Endodermal cell (in vitro differentiated cells): ENCODE results near the gene PLPP4. TPM values are rescaled to one million over a fixed set of nuclear protein-coding genes. Genes with fewer than 3 reads are reported as not detected.

Source experiments
- DNase-seq: peaks from one replicate; pipeline ENCODE4 v3.0.0-alpha.2; 2017
- H3K27ac ChIP-seq: 2 replicates; pipeline ENCODE4 v1.5.1; 2013; ENCODE audit warnings: mild to moderate bottlenecking, low read depth, low read length, moderate library complexity
- H3K27me3 ChIP-seq: 2 replicates; pipeline ENCODE4 v1.6.1; 2013; ENCODE audit warnings: mild to moderate bottlenecking, low read length, moderate library complexity; ENCODE audit not compliant: insufficient read depth, control insufficient read depth, poor library complexity, severe bottlenecking
- H3K36me3 ChIP-seq: 2 replicates; pipeline ENCODE4 v1.7.0; 2013; ENCODE audit warnings: mild to moderate bottlenecking, low read length, moderate library complexity; ENCODE audit not compliant: control insufficient read depth, insufficient read depth
- H3K4me1 ChIP-seq: one replicate; pipeline ENCODE4 v1.7.0; 2013; ENCODE audit warnings: low read length; ENCODE audit not compliant: control insufficient read depth, insufficient read depth
- H3K4me3 ChIP-seq: 2 replicates; pipeline ENCODE4 v1.5.1; 2013; ENCODE audit warnings: mild to moderate bottlenecking, low read length, moderate library complexity
- H3K9ac ChIP-seq: 2 replicates; pipeline ENCODE4 v1.6.1; 2013; ENCODE audit warnings: mild to moderate bottlenecking, low read length, moderate library complexity; ENCODE audit not compliant: poor library complexity, severe bottlenecking; ENCODE audit errors: extremely low read depth
- H3K9me3 ChIP-seq: 2 replicates; pipeline ENCODE4 v1.6.1; 2013; ENCODE audit warnings: mild to moderate bottlenecking, low read length, moderate library complexity; ENCODE audit not compliant: control insufficient read depth
- H3K27ac Mint-ChIP-seq: 2 replicates; pipeline ENCODE4 v1.8.0; 2020; ENCODE audit warnings: mixed read lengths
- H3K27me3 Mint-ChIP-seq: 2 replicates; pipeline ENCODE4 v1.8.0; 2021; ENCODE audit warnings: mild to moderate bottlenecking, mixed read lengths; ENCODE audit not compliant: insufficient read depth
- H3K36me3 Mint-ChIP-seq: 2 replicates; pipeline ENCODE4 v1.8.0; 2020; ENCODE audit warnings: low read depth, mixed read lengths
- H3K4me1 Mint-ChIP-seq: 2 replicates; pipeline ENCODE4 v1.8.0; 2020; ENCODE audit warnings: mixed read lengths
- H3K4me3 Mint-ChIP-seq: 2 replicates; pipeline ENCODE4 v1.8.0; 2020; ENCODE audit warnings: mild to moderate bottlenecking, moderate library complexity, mixed read lengths
- H3K9me3 Mint-ChIP-seq: 2 replicates; pipeline ENCODE4 v1.8.0; 2020; ENCODE audit warnings: mild to moderate bottlenecking, mixed read lengths
- CTCF ChIP-seq: fragments of 200-600 bp; sonication (generic); conservative IDR thresholded peaks from 2 replicates; pipeline ENCODE4 v1.5.0; 2021; ENCODE audit warnings: antibody characterized with exemption, mild to moderate bottlenecking
- WGBS, 2 experiments: methylation state at CpG; one replicate each; pipeline versions ENCODE4 v1.1.5 to v1.1.7; 2013; ENCODE audit warnings: missing lambda C conversion rate in 2 of 2, mixed read lengths in 1 of 2; ENCODE audit not compliant: insufficient coverage in 1 of 2, insufficient read length in 1 of 2; 5-methylcytosine and 5-hydroxymethylcytosine counted together
- total RNA-seq, 2 donors: library from RNA; stranded (reverse); fragmentation: NEBNext Ultra II Directional in 1 of 2; extraction: Animal tissue kit (Norgen Biotek cat#: 25700) in 1 of 2; gene quantifications; 2 replicates in 1 of 2; 3 replicates in 1 of 2; pipeline ENCODE4 v1.2.1, GENCODE V29; 2021

PLPP4 gene
- total RNA-seq, 2 donors from 2014 or later = 8.7 to 14.4 TPM

DNA sequence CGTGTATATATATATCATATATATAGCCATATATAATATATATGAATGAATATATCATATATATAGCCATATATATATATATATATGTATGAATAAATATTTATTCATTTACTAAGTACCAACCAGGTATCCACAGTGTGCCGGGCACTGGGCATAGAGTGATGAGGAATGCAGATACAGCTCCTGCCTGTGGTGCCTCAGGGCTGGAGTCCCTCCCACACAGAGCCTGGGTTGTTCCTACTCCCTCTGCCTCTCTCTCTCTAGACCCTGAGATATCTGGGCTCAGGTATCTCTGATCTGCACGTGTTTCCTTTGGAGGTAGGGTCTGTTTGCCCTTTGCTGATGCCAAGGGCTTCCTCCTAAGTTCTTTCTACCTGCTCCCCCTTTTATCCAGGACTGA lies 1.4 kb upstream of the PLPP4 start:
- Mint-ChIP-seq H3K4me1 (peaks cover 27% of the 10 kb centered on the region), H3K9me3 (no peaks in the 10 kb centered on the region), H3K4me3 (peak overlapping the region; percentile 70), H3K36me3 (no peaks in the 10 kb centered on the region), H3K27ac (no peak overlapping the region), H3K27me3 (peaks cover 65% of the 10 kb centered on the region)
- Histone ChIP-seq H3K36me3 (no peaks in the 10 kb centered on the region), H3K9me3 (no peaks in the 10 kb centered on the region), H3K27me3 (peaks cover 41% of the 10 kb centered on the region), H3K4me3 (peak overlapping the region; percentile 70), H3K4me1 (peaks cover 15% of the 10 kb centered on the region), H3K9ac (no peak overlapping the region), H3K27ac (no peak overlapping the region)
- WGBS, 2 experiments = 82 to 100% methylated on average over 1 to 2 of the region's 3 CpGs
- no peak for DNase-seq
- TF ChIP-seq CTCF = no peak

- H3K27me3 ChIP-seq = peaks cover 41% of the 10 kb centered on the region
- H3K36me3 ChIP-seq = no peaks in the 10 kb centered on the region
- H3K4me1 ChIP-seq = peaks cover 20% of the 10 kb centered on the region
- Mint-ChIP-seq H3K9me3 (no peaks in the 10 kb centered on the region), H3K36me3 (no peaks in the 10 kb centered on the region), H3K4me3 (peak overlapping the region; percentile 70), H3K4me1 (peaks cover 32% of the 10 kb centered on the region), H3K27me3 (peaks cover 65% of the 10 kb centered on the region), H3K27ac (no peak overlapping the region)
- peak; percentile 75 for DNase-seq
- WGBS, 2 experiments = 15 to 20% methylated on average over 4 to 16 of the region's 16 CpGs
- no peak overlapping the region for H3K27ac ChIP-seq
- H3K4me3 ChIP-seq = peak overlapping the region; percentile 70
- H3K9ac ChIP-seq = no peak overlapping the region
- TF ChIP-seq CTCF = no peak
- no peaks in the 10 kb centered on the region for H3K9me3 ChIP-seq
Observed at GRCh38 chr10:120456143-120456625, 843 bp upstream of the PLPP4 start.

GRCh38 chr10:120457431-120458172 lies 575 bp downstream of the PLPP4 start:
- TF ChIP-seq CTCF = no peak
- H3K27me3 Mint-ChIP-seq = peaks cover 53% of the 10 kb centered on the region
- H3K36me3 Mint-ChIP-seq = no peaks in the 10 kb centered on the region
- Histone ChIP-seq H3K9me3 (no peaks in the 10 kb centered on the region), H3K9ac (peak overlapping the region; percentile 28), H3K4me1 (peaks cover 20% of the 10 kb centered on the region), H3K27me3 (peaks cover 41% of the 10 kb centered on the region), H3K27ac (no peak overlapping the region), H3K4me3 (peak overlapping the region; percentile 79), H3K36me3 (no peaks in the 10 kb centered on the region)
- peak overlapping the region; percentile 70 for H3K4me3 Mint-ChIP-seq
- H3K4me1 Mint-ChIP-seq = peaks cover 40% of the 10 kb centered on the region
- 25 to 30% methylated on average over 23 to 52 of the region's 52 CpGs for WGBS, 2 experiments
- DNase-seq = peak; percentile 69
- no peak overlapping the region for H3K27ac Mint-ChIP-seq
- H3K9me3 Mint-ChIP-seq = no peaks in the 10 kb centered on the region
